IMR-90 (cell line): ENCODE data around the gene OPALIN. TPM values are rescaled to one million over a fixed set of nuclear protein-coding genes. Genes with fewer than 3 reads are reported as not detected.

Experiments used
- ATAC-seq: fragments of 200-7000 bp; cut with Tn5 transposase; 2 replicates; pipeline ENCODE4 v1.9.1; 2020; ENCODE audit warnings: low read depth, mild to moderate bottlenecking, moderate library complexity
- BruUV-seq: library from RNA; stranded (reverse); fragments of 400-500 nt; replicated peaks from 2 replicates; lab custom pipeline; 2021; lab: Mats Ljungman, UMichigan
- CTCF ChIA-PET: fragments of 300-600 bp; formaldehyde crosslinking; extraction: SDS; loops from one replicate; lab custom pipeline; 2021; ENCODE audit warnings: antibody characterized with exemption; lab: Yijun Ruan, JAX
- POLR2A ChIA-PET: fragments of 300-600 bp; sonication (Branson Sonifier 250); formaldehyde crosslinking; loops from one replicate; lab custom pipeline; 2022; ENCODE audit warnings: antibody characterized with exemption; ENCODE audit not compliant: unreplicated experiment; lab: Charles Lee
- DNase-seq: peaks from one replicate; pipeline ENCODE4 v3.0.0; 2013
- H2AFZ ChIP-seq: replicated peaks from 2 replicates; pipeline ENCODE3; 2013; ENCODE audit warnings: low read length, mild to moderate bottlenecking; ENCODE audit not compliant: poor library complexity
- H2AK5ac ChIP-seq: 2 replicates; pipeline ENCODE4 v1.6.1; 2013; ENCODE audit warnings: low read depth, low read length, inconsistent platforms
- H2AK9ac ChIP-seq: replicated peaks from 2 replicates; pipeline ENCODE3; 2013; ENCODE audit warnings: mild to moderate bottlenecking, low read depth, low read length, moderate library complexity; ENCODE audit not compliant: poor library complexity
- H2BK120ac ChIP-seq: 2 replicates; pipeline ENCODE4 v1.6.1; 2013; ENCODE audit warnings: low read depth, low read length, inconsistent platforms
- H2BK15ac ChIP-seq: 3 replicates; pipeline ENCODE4 v1.6.1; 2013; ENCODE audit warnings: low read depth, low read length, inconsistent platforms
- H2BK20ac ChIP-seq: 2 replicates; pipeline ENCODE4 v1.6.1; 2013; ENCODE audit warnings: low read depth, mild to moderate bottlenecking, inconsistent platforms, low read length, moderate library complexity
- H2BK5ac ChIP-seq: 2 replicates; pipeline ENCODE4 v1.6.1; 2013; ENCODE audit warnings: mild to moderate bottlenecking, low read depth, low read length, inconsistent platforms; ENCODE audit not compliant: poor library complexity, severe bottlenecking
- H3K14ac ChIP-seq: replicated peaks from 2 replicates; pipeline ENCODE4 v1.6.1; 2013; ENCODE audit warnings: low read depth, low read length, inconsistent platforms
- H3K18ac ChIP-seq: 2 replicates; pipeline ENCODE4 v1.6.1; 2013; ENCODE audit warnings: low read depth, low read length, control low read depth
- H3K23ac ChIP-seq: 2 replicates; pipeline ENCODE4 v1.6.1; 2013; ENCODE audit warnings: low read depth, low read length, inconsistent platforms
- H3K27ac ChIP-seq: 2 replicates; pipeline ENCODE4 v1.5.1; 2013; ENCODE audit warnings: mild to moderate bottlenecking, control low read depth, low read length; ENCODE audit not compliant: insufficient read depth
- H3K27me3 ChIP-seq: 2 replicates; pipeline ENCODE4 v1.6.1; 2013; ENCODE audit warnings: low read length; ENCODE audit not compliant: control insufficient read depth, insufficient read depth
- H3K36me3 ChIP-seq: 2 replicates; pipeline ENCODE4 v1.6.1; 2013; ENCODE audit warnings: low read length, mixed read lengths; ENCODE audit not compliant: control insufficient read depth, insufficient read depth
- H3K4ac ChIP-seq: 2 replicates; pipeline ENCODE4 v1.6.1; 2013; ENCODE audit warnings: low read depth, low read length, inconsistent platforms
- H3K4me1 ChIP-seq: 2 replicates; pipeline ENCODE4 v1.6.1; 2013; ENCODE audit warnings: low read length, mixed read lengths; ENCODE audit not compliant: control insufficient read depth, insufficient read depth
- H3K4me2 ChIP-seq: 2 replicates; pipeline ENCODE4 v1.6.1; 2013; ENCODE audit warnings: low read depth, mild to moderate bottlenecking, control low read depth, low read length, moderate library complexity
- H3K4me3 ChIP-seq: 2 replicates; pipeline ENCODE4 v1.5.1; 2013; ENCODE audit warnings: low read depth, mild to moderate bottlenecking, control low read depth, low read length, moderate library complexity; ENCODE audit not compliant: insufficient read depth
- H3K56ac ChIP-seq: 2 replicates; pipeline ENCODE4 v1.6.1; 2013; ENCODE audit warnings: low read length, inconsistent platforms; ENCODE audit not compliant: insufficient read depth; ENCODE audit errors: extremely low read depth
- H3K79me1 ChIP-seq, 2 experiments: 2 replicates each; pipeline ENCODE4 v1.6.1; 2013; ENCODE audit warnings: low read length in 2 of 2, inconsistent platforms in 1 of 2, low read depth in 1 of 2
- H3K9ac ChIP-seq: 2 replicates; pipeline ENCODE4 v1.6.1; 2013; ENCODE audit warnings: low read depth, low read length, control low read depth
- H3K9me1 ChIP-seq: 2 replicates; pipeline ENCODE4 v1.6.1; 2013; ENCODE audit warnings: low read length, inconsistent platforms; ENCODE audit not compliant: insufficient read depth
- H3K9me3 ChIP-seq: 2 replicates; pipeline ENCODE4 v1.6.1; 2013; ENCODE audit warnings: low read length; ENCODE audit not compliant: control insufficient read depth, insufficient read depth
- H4K20me1 ChIP-seq: 2 replicates; pipeline ENCODE4 v1.6.1; 2013; ENCODE audit warnings: low read length, inconsistent platforms; ENCODE audit not compliant: insufficient read depth
- H4K5ac ChIP-seq: 2 replicates; pipeline ENCODE4 v1.6.1; 2013; ENCODE audit warnings: mild to moderate bottlenecking, low read depth, low read length, control low read depth
- H4K8ac ChIP-seq, 2 experiments: 2 replicates each; pipeline ENCODE4 v1.6.1; 2013; ENCODE audit warnings: low read depth in 2 of 2, low read length in 2 of 2, control low read depth in 1 of 2, inconsistent platforms in 1 of 2
- H4K91ac ChIP-seq: 2 replicates; pipeline ENCODE4 v1.6.1; 2013; ENCODE audit warnings: low read depth, low read length, inconsistent platforms; ENCODE audit not compliant: insufficient read depth
- BHLHE40 ChIP-seq: fragments of 150-350 bp; IDR thresholded peaks from 2 replicates; pipeline ENCODE4 v1.6.1; 2016; ENCODE audit warnings: mild to moderate bottlenecking, low read depth, low read length
- MXI1 ChIP-seq: IDR thresholded peaks from 2 replicates; pipeline ENCODE4 v1.6.1; 2012; ENCODE audit warnings: low read depth, mild to moderate bottlenecking, low read length, moderate library complexity, borderline replicate concordance
- NFE2L2 ChIP-seq: fragments of 150-350 bp; IDR thresholded peaks from 2 replicates; pipeline ENCODE4 v1.6.1; 2016; ENCODE audit warnings: low read depth, mild to moderate bottlenecking, low read length
- RAD21 ChIP-seq: IDR thresholded peaks from 2 replicates; pipeline ENCODE4 v1.6.1; 2012; ENCODE audit warnings: low read length, improper control_type of control experiment
- RCOR1 ChIP-seq: IDR thresholded peaks from 2 replicates; pipeline ENCODE4 v1.6.1; 2012; ENCODE audit warnings: mild to moderate bottlenecking, low read length, improper control_type of control experiment; ENCODE audit not compliant: insufficient replicate concordance
- RFX5 ChIP-seq: IDR thresholded peaks from 2 replicates; pipeline ENCODE4 v1.8.0; 2012; ENCODE audit warnings: low read depth, mild to moderate bottlenecking, low read length, moderate library complexity
- SMC3 ChIP-seq: fragments of 150-350 bp; IDR thresholded peaks from 2 replicates; pipeline ENCODE4 v1.6.1; 2016; ENCODE audit warnings: low read depth, mild to moderate bottlenecking, antibody characterized with exemption, low read length, moderate library complexity
- WGBS, 2 experiments: methylation state at CpG; one replicate each; pipeline versions ENCODE4 v1.1.5 to v1.1.7; 2013; ENCODE audit warnings: missing lambda C conversion rate in 2 of 2; ENCODE audit not compliant: insufficient read length in 1 of 2; ENCODE audit errors: extremely low coverage in 2 of 2; 5-methylcytosine and 5-hydroxymethylcytosine counted together
- dilution Hi-C: fragments of 300-500 bp; cut with HindIII; formaldehyde crosslinking; loops from one replicate; pipeline ENCODE4 v1.14.3; 2018; ENCODE audit warnings: low sequenced_read_pairs; ENCODE audit not compliant: unreplicated experiment
- in situ Hi-C: fragments of 300-500 bp; cut with MboI; formaldehyde crosslinking; loops from 3 replicates; pipeline ENCODE4 v1.14.3; 2019; ENCODE audit warnings: low sequenced_read_pairs, inconsistent platforms, mixed read lengths
- intact Hi-C: fragments of 100-400 bp; cut with micrococcal nuclease; formaldehyde crosslinking; loops from 2 replicates; pipeline ENCODE4 v1.10.0; 2022
- polyA plus RNA-seq, 3 experiments: library from polyadenylated mRNA; depleted of rRNA; stranded (reverse); fragments of >200 nt; gene quantifications; 2 replicates each; pipeline ENCODE4 v1.2.3, GENCODE V29; 2012; ENCODE audit warnings: low replicate concordance in 1 of 3
- total RNA-seq: library from RNA; depleted of rRNA; stranded (reverse); fragments of >200 nt; gene quantifications from 2 replicates; pipeline ENCODE4 v1.2.3, GENCODE V29; 2012

OPALIN gene
- total and polyA plus RNA-seq, 2 of the 4 experiments (the other 2 are of a cell fraction), result not detected

DNA sequence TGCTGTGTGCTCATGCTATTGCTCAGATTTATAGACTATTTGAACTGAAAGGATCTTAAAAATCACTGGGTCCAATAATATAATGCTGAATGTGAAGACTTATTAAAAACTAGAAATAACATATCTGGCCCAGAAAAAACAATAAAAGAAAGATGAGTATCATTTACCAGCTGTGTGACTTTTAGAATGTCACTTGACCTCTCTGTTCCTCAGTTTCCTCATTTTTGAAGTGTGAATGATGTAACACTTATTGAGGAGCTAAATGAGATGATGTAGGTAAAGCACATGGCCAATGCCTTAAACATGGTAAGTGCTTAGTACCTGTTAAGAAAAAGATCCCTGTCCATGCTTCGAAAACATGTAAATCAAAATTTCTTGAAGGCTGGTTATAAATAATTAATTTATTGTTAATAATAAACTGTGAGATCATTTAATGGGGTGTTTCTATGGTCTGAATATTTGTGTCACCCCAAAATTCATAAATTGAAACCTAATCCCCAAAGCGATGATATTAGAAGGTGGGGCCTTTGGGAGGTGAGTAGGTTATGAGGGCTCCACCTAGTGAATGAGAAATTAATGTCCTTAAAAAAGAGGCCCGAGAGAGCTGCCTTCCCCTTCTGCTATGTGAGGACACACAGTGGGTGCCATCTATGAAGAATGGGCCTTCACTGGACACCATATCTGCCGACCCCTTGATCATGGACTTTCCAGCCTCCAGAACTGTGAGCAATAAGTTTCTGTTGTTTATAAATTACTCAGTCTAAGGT lies 41.6 kb downstream of the OPALIN start:
- CTCF ChIA-PET, result no interaction called here
- Histone ChIP-seq H2BK20ac (no peak overlapping the region), H3K27ac (no peak overlapping the region), H3K14ac (no peak overlapping the region), H4K8ac (no peak overlapping the region), H3K9me1 (no peaks in the 10 kb centered on the region), H4K20me1 (no peaks in the 10 kb centered on the region), H2BK15ac (no peak overlapping the region), H3K4ac (no peak overlapping the region), H3K4me3 (no peak overlapping the region), H2AFZ (no peak overlapping the region), H2AK9ac (no peak overlapping the region), H3K18ac (no peak overlapping the region), H2BK120ac (no peak overlapping the region), H4K91ac (no peak overlapping the region), H3K9ac (no peak overlapping the region), H3K4me1 (no peaks in the 10 kb centered on the region), H2AK5ac (no peak overlapping the region), H3K4me2 (no peak overlapping the region), H4K5ac (no peak overlapping the region), H3K56ac (no peak overlapping the region), H2BK5ac (no peak overlapping the region), H3K27me3 (no peaks in the 10 kb centered on the region), H3K23ac (no peak overlapping the region), H3K79me1 (no peaks in the 10 kb centered on the region), H3K36me3 (no peaks in the 10 kb centered on the region), H3K9me3 (no peaks in the 10 kb centered on the region)
- in situ Hi-C loops (no loop called here), dilution Hi-C loops (no loop called here), intact Hi-C loops (no loop called here)
- ATAC-seq, result no peak
- DNase-seq, result no peak
- BruUV-seq, result no TSS peak
- POLR2A ChIA-PET, result no interaction called here
- no CpG with 5 or more reads among the region's 4 CpGs for WGBS, 2 experiments
- TF ChIP-seq SMC3 (no peak), BHLHE40 (no peak), NFE2L2 (no peak), RFX5 (no peak), RCOR1 (no peak), MXI1 (no peak), RAD21 (no peak)
